Chondrocyte (in vitro differentiated cells): ENCODE results near the gene HSPB1. TPM values are rescaled to one million over a fixed set of nuclear protein-coding genes. Genes with fewer than 3 reads are reported as not detected.
"Not testable (repeated sequence)": the region's sequence is repeated elsewhere in the genome, so short reads cannot be mapped to it uniquely, and the experiment has no call there.

Experiments
- DNase-seq: peaks from one replicate; pipeline ENCODE4 v3.0.0; 2021; ENCODE audit warnings: mixed read lengths, low spot score
- H3K27ac Mint-ChIP-seq: one replicate; pipeline ENCODE4 v1.8.0; 2021; ENCODE audit warnings: mild to moderate bottlenecking, moderate library complexity, mixed read lengths; ENCODE audit not compliant: unreplicated experiment
- H3K27me3 Mint-ChIP-seq: 2 replicates; pipeline ENCODE4 v1.8.0; 2021; ENCODE audit warnings: low read depth, mixed read lengths
- H3K36me3 Mint-ChIP-seq: 2 replicates; pipeline ENCODE4 v1.8.0; 2021; ENCODE audit warnings: low read depth, mixed read lengths
- H3K4me1 Mint-ChIP-seq: 2 replicates; pipeline ENCODE4 v1.8.0; 2021; ENCODE audit warnings: low read depth, mild to moderate bottlenecking, mixed read lengths
- H3K4me3 Mint-ChIP-seq: one replicate; pipeline ENCODE4 v1.8.0; 2021; ENCODE audit warnings: mild to moderate bottlenecking, moderate library complexity, mixed read lengths; ENCODE audit not compliant: unreplicated experiment
- H3K9me3 Mint-ChIP-seq: 2 replicates; pipeline ENCODE4 v1.8.0; 2021; ENCODE audit warnings: low read depth, mixed read lengths
- total RNA-seq: library from RNA; stranded (reverse); gene quantifications from 3 replicates; pipeline ENCODE4 v1.2.1, GENCODE V29; 2021
- TF ChIP-seq, protein P1 (sequence below): fragments of 200-600 bp; sonication (generic); IDR thresholded peaks from 2 replicates; pipeline ENCODE4 v1.5.0; 2021; ENCODE audit warnings: antibody characterized with exemption, mild to moderate bottlenecking, moderate library complexity

The HSPB1 gene
- total RNA-seq, 1 donor from 2014 or later = 1,322 TPM

DNA sequence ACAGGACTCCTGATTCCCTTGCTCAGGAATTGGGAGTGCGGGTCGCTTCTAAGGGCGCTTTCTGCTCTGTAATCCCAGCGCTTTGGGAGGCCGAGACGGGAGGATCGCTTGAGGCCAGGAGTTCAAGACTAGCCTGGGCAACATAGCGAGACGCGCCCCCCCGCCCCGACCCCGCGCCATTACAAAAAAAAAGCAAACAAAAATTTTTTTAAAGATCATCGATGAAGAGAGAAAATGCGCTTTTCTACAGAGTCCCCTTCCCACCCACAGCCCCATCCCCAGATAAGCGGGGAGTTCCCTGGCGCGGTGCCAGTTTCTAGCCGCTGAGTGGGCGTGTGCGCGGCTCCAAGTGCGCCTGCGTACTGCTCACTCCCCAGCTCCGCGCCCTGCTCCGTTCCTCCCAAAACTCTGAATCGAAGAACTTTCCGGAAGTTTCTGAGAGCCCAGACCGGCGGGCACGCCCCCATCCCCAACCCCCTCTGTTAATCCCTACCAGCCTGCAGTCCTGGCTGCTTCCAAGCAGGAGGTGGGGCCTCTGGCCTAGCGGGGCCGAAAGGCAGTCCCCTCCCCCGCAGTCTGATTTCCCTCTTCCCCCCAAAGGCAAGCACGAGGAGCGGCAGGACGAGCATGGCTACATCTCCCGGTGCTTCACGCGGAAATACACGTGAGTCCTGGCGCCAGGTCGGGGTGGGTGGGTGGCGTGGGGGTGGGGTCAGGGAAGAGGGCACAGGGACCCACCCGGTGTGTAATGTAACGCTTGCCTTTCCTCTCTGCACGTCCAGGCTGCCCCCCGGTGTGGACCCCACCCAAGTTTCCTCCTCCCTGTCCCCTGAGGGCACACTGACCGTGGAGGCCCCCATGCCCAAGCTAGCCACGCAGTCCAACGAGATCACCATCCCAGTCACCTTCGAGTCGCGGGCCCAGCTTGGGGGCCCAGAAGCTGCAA lies 1.0 kb downstream of the HSPB1 start:
- no peaks in the 10 kb centered on the region for H3K9me3 Mint-ChIP-seq
- DNase-seq = peak; percentile 94
- TF ChIP-seq, protein P1, sequence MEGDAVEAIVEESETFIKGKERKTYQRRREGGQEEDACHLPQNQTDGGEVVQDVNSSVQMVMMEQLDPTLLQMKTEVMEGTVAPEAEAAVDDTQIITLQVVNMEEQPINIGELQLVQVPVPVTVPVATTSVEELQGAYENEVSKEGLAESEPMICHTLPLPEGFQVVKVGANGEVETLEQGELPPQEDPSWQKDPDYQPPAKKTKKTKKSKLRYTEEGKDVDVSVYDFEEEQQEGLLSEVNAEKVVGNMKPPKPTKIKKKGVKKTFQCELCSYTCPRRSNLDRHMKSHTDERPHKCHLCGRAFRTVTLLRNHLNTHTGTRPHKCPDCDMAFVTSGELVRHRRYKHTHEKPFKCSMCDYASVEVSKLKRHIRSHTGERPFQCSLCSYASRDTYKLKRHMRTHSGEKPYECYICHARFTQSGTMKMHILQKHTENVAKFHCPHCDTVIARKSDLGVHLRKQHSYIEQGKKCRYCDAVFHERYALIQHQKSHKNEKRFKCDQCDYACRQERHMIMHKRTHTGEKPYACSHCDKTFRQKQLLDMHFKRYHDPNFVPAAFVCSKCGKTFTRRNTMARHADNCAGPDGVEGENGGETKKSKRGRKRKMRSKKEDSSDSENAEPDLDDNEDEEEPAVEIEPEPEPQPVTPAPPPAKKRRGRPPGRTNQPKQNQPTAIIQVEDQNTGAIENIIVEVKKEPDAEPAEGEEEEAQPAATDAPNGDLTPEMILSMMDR = no peak
- H3K36me3 Mint-ChIP-seq = peaks cover 13% of the 10 kb centered on the region
- peak overlapping the region; percentile 93 for H3K4me3 Mint-ChIP-seq
- peak overlapping the region; percentile 97 for H3K27ac Mint-ChIP-seq
- H3K4me1 Mint-ChIP-seq = peaks cover 44% of the 10 kb centered on the region
- H3K27me3 Mint-ChIP-seq = no peaks in the 10 kb centered on the region

DNA sequence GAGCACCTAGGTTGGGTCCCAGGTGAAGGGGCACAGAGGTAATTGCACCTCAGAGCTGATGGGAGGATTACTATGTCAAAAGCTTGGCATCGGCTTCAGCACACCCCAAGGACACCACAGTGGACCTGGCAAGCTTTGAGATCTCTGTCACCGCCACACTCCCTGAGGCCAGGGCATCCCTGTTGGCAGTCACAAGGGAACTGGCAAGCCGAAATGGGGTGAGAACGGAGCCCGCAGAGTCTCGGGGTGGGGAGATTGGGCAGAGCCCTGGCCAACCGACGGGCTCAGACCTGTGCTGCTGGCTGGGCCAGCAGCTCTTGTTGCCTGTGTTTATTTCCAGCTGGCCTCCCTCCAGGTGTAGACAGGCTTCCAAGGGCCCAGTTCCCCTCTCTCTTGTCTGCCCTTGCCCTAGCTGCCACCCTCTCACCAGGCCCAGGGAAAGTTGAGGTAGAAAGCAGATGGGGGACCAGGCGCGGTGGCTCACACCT lies 2.5 kb downstream of the HSPB1 start:
- Mint-ChIP-seq H3K4me3 (peak overlapping the region; percentile 93), H3K27ac (peak overlapping the region; percentile 97), H3K9me3 (no peaks in the 10 kb centered on the region), H3K36me3 (peaks cover 13% of the 10 kb centered on the region), H3K4me1 (peaks cover 44% of the 10 kb centered on the region), H3K27me3 (no peaks in the 10 kb centered on the region)
- no peak for DNase-seq
- TF ChIP-seq, protein P1 = no peak

GRCh38 chr7:76308874-76309273 lies 6.4 kb downstream of the HSPB1 start:
- not testable (repeated sequence) for H3K36me3 Mint-ChIP-seq, H3K27me3 Mint-ChIP-seq, H3K4me3 Mint-ChIP-seq, H3K27ac Mint-ChIP-seq, H3K9me3 Mint-ChIP-seq, DNase-seq
- H3K4me1 Mint-ChIP-seq = peaks cover 41% of the 10 kb centered on the region

DNA sequence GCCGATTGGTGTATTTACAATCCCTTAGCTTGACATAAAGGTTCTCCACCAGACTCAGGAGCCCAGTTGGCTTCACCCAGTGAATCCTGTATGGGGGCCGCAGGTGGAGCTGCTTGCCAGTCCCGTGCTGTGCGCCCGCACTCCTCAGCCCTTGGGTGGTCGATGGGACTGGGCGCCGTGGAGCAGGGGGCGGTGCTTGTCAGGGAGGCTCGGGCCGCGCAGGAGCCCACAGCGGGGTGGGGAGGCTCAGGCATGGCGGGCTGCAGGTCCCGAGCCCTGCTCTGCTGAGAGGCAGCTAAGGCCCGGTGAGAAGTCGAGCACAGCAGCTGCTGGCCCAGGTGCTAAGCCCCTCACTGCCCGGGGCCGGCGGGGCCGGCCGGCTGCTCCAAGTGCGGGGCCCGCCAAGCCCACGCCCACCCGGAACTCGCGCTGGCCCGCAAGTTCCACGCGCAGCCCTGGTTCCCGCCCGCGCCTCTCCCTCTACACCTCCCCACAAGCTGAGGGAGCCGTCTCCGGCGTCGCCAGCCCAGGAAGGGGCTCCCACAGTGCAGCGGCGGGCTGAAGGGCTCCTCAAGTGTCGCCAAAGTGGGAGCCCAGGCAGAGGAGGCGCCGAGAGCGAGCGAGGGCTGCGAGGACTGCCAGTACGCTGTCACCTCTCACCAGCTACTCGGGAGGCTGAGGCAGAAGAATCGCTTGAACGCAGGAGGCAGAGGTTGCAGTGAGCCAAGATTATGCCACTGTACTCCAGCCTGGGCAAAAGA lies 7.0 kb downstream of the HSPB1 start:
- H3K4me1 Mint-ChIP-seq = peaks cover 38% of the 10 kb centered on the region
- not testable (repeated sequence) for H3K4me3 Mint-ChIP-seq, H3K36me3 Mint-ChIP-seq, H3K27ac Mint-ChIP-seq, H3K9me3 Mint-ChIP-seq, H3K27me3 Mint-ChIP-seq
- peak; percentile 81 for DNase-seq

DNA sequence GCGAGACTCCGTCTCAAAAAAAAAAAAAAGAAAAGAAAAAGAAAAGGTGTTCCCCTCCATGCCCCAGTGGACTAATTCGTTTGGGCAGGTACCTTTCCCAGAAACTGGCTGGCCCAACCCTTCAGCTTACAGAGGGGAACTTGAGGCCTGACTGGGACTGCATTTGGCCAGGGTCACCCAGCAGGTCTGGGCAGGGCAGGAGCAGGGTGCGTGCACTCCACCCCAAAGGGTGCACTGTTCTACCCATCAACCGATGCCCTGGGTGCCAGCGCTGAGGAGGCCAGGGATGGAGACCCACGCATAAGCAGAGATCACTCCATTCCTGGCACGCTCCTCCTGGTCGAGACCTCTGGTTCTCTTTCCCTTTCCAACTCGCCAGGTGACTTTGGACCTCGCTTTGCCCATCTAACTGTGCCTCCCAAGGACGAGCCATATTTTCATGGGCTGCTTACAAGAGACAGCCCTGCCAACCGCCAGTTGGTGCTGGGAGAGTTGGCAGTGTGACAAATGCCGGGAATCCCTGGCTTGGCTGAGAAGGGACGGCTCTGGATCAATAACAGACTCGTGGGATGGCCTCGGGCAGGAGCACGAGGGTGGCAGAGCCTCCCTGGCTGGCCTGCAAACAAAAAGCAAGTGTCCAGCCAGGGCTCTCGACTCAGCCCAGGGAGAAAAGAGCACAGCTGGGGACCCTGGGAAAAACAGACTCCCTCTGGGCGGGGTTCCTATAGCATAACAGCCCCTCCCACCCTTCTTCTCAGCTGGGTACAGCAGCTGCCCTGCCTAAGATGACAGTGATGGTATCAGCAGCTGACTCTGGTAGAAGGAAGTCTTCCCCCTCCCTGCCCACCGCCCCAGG lies 7.9 kb downstream of the HSPB1 start:
- Mint-ChIP-seq H3K4me1 (peaks cover 30% of the 10 kb centered on the region), H3K9me3 (no peaks in the 10 kb centered on the region), H3K27ac (peak overlapping the region; percentile 85), H3K36me3 (no peaks in the 10 kb centered on the region), H3K4me3 (no peak overlapping the region), H3K27me3 (no peaks in the 10 kb centered on the region)
- DNase-seq = no peak
- TF ChIP-seq, protein P1 = no peak

- not testable (repeated sequence) for DNase-seq, H3K4me3 Mint-ChIP-seq, H3K27ac Mint-ChIP-seq, H3K9me3 Mint-ChIP-seq, H3K36me3 Mint-ChIP-seq, H3K27me3 Mint-ChIP-seq
- H3K4me1 Mint-ChIP-seq = peaks cover 18% of the 10 kb centered on the region
Measured at GRCh38 chr7:76311838-76312237, 9.4 kb downstream of the HSPB1 start.
